NB4 (cell line): ENCODE results near the gene BZW2.

Experiments
- DNase-seq: peaks from one replicate; pipeline ENCODE4 v3.0.0; 2010; ENCODE audit warnings: low read depth
- H3K4me3 ChIP-seq: one replicate; pipeline ENCODE4 v1.5.1; 2011; ENCODE audit warnings: mild to moderate bottlenecking, low read depth, low read length, moderate library complexity
- CTCF ChIP-seq: IDR thresholded peaks from one replicate; pipeline ENCODE4 v1.5.1; 2012; ENCODE audit warnings: low read depth, low read length
- MAX ChIP-seq: IDR thresholded peaks from 2 replicates; pipeline ENCODE4 v1.6.1; 2011; ENCODE audit warnings: low read depth, low read length
- MYC ChIP-seq: IDR thresholded peaks from 2 replicates; pipeline ENCODE4 v1.6.1; 2011; ENCODE audit warnings: low read depth, low read length
- POLR2A ChIP-seq: IDR thresholded peaks from 2 replicates; pipeline ENCODE4 v1.6.1; 2011; ENCODE audit warnings: mild to moderate bottlenecking; ENCODE audit not compliant: insufficient read length; ENCODE audit errors: extremely low read depth

BZW2 gene

GRCh38 chr7:16667355-16667754, 21.4 kb downstream of the BZW2 start:
- TF ChIP-seq POLR2A (no peak), CTCF (no peak), MYC (no peak), MAX (no peak)
- no peak overlapping the region for H3K4me3 ChIP-seq
- no peak for DNase-seq

GRCh38 chr7:16668049-16668858, 22.3 kb downstream of the BZW2 start:
- H3K4me3 ChIP-seq, result peak overlapping the region; percentile 0
- DNase-seq, result peak; percentile 99
- TF ChIP-seq CTCF (peak; percentile 19), MAX (no peak), MYC (no peak)

GRCh38 chr7:16668978-16669377, 23.0 kb downstream of the BZW2 start:
- no peak overlapping the region for H3K4me3 ChIP-seq
- DNase-seq, result no peak
- TF ChIP-seq POLR2A, result no peak
- 0 out of 2 replicates have a peak, but pooled peaks have one; percentile 24 for TF ChIP-seq MAX

GRCh38 chr7:16669581-16669980, 23.6 kb downstream of the BZW2 start:
- no peak for TF ChIP-seq MYC
- no peak for TF ChIP-seq CTCF
- TF ChIP-seq POLR2A, result no peak
- no peak for TF ChIP-seq MAX
- DNase-seq, result no peak
- H3K4me3 ChIP-seq, result no peak overlapping the region

GRCh38 chr7:16670021-16670420, 24.0 kb downstream of the BZW2 start:
- TF ChIP-seq POLR2A (no peak), MYC (no peak), CTCF (no peak), MAX (no peak)
- DNase-seq, result no peak
- no peak overlapping the region for H3K4me3 ChIP-seq

- no peak overlapping the region for H3K4me3 ChIP-seq
- TF ChIP-seq MAX, result no peak
- TF ChIP-seq POLR2A, result no peak
- no peak for DNase-seq
Measured at GRCh38 chr7:16670731-16671344, 24.9 kb downstream of the BZW2 start.
